GM18951 (cell line): ENCODE data around the gene KRT16.
"Not testable (repeated sequence)": the region's sequence is repeated elsewhere in the genome, so short reads cannot be mapped to it uniquely, and the experiment has no call there.

ENCODE experiments used
- POLR2A ChIP-seq: IDR thresholded peaks from 4 replicates; pipeline ENCODE4 v1.6.1; 2011; ENCODE audit warnings: mild to moderate bottlenecking; ENCODE audit not compliant: insufficient read length, insufficient read depth; ENCODE audit errors: extremely low read depth
- in situ Hi-C: fragments of 300-500 bp; cut with MboI; formaldehyde crosslinking; loops from one replicate; pipeline ENCODE4 v1.12.0; 2022; ENCODE audit warnings: low sequenced_read_pairs, mixed read lengths, inconsistent platforms; ENCODE audit not compliant: unreplicated experiment

Gene KRT16

DNA sequence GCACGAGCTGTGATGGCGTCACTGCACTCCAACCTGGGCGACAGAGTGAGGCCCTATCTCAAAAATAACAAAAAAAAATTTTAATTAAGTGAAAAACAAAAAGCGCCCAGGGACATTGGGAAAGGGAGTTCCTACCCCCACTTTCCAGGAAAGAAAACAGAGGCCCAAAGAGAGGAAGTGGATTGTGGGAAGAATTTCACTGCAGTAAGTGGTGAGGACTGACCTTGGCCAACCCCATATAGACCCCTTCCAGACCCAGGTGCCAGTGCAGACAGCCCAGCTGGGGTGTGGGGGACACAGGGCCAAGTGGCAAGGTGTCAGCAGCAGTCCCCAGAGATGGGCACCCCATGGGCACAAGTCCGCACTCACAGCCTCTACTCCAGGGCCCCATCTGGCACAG lies 40.9 kb upstream of the KRT16 start:
- in situ Hi-C loops = loop anchor here (25.0 kb wide), 1 partner anchor 741 kb away; no protein-coding TSS in a partner anchor
- TF ChIP-seq POLR2A = no peak

DNA sequence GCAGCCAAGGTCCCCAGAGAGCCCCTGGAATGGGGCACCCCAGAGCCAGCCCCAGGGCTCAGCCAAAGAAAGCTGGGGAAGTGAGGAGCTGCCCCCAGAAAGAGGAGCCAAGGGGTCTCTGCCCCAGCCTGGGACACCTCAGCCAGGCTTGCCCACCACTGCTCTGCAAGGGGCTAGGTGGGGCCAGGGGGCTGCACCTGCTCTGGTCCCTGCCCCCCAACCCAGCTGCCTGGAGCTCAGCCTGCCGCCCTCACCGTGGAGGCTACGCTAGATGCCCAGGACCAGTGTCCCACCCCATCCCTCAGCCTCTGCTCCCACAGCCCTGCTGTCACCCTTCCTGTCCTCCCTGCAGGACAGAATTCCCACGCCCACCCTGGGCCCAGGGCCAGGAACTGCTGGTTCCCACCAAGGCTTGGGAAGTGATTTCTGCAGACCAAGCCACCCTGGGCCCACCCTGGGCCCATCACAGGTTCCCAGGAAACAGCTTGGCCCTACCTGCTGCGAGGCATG lies 39.9 kb upstream of the KRT16 start:
- TF ChIP-seq POLR2A = no peak
- in situ Hi-C loops = loop anchor here (25.0 kb wide), 1 partner anchor 740 kb away; no protein-coding TSS in a partner anchor

DNA sequence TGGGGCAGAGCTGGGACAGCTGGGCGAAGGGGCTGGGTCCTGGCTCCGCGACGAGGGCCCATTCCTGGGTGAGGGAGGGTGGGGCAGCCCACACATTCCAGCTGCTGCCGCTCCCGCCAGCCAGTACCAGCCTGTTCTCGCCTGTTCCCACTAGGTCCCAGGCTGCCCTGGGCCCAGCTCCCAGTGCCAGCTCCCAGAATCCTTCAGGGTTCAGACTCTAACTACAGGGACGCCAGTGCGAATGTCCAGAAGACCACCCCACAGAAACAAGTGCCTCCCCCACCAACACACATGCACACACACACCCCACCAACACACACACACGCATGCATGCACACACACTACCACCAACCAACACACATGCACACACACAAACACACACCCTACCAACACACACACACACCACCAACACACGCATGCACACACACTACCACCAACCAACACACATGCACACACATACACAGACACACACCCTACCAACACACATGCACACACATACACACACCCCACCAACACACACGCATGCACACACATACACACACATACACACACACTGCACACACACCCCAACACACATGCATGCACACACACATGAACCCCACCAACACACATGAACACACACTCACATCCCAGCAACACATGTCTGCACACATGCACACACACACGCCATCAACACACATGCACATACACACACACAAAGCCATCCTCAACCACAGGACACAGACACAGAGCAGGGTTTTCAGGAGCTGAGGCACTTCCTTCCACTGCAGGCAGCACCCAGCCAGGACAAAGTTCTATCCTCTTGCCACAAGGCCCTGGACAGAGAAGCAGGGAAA lies 39.3 kb upstream of the KRT16 start:
- in situ Hi-C loops = loop anchor here (25.0 kb wide), 1 partner anchor 740 kb away; no protein-coding TSS in a partner anchor
- TF ChIP-seq POLR2A = no peak

DNA sequence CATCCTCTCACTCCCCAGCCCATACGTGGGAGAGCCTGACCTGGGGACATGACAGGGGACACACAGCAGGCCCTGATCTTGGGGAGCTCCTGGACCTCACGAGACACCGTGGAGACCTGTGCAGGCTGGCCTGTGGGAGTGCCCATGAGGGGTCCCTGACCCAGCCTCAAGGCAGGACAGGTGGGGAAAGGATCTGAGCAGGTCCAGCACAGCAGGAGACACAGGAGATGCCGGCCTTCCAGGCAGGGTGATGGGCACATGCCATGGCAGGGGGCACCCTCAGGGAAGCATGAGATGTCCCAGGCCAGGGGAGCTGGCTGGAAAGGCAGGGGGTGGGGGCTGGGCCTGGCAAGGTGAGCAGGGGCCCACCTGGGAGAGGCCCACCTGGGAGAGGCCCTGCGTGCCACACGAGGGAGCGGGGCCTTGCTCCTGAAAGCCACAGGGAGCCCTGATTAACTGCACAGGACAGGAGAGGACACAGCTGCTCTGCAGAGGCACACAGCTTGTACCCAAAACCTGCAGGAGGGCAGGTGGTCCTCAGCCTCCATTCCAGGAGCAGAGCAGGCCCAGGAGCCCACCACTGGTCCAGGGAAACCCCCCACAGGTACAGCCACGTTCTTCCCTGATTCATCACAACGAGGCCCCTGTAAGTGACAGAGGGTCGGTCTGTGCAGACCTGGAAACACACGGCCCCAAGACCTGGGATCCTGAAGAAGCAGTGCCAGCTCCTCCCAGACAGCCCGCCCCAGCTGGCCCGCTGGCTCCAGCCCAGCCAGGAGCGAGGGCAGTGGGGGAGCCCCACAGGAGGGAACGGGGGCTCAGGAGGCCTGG lies 38.4 kb upstream of the KRT16 start:
- in situ Hi-C loops = loop anchor here (25.0 kb wide), 1 partner anchor 739 kb away; no protein-coding TSS in a partner anchor
- no peak for TF ChIP-seq POLR2A

DNA sequence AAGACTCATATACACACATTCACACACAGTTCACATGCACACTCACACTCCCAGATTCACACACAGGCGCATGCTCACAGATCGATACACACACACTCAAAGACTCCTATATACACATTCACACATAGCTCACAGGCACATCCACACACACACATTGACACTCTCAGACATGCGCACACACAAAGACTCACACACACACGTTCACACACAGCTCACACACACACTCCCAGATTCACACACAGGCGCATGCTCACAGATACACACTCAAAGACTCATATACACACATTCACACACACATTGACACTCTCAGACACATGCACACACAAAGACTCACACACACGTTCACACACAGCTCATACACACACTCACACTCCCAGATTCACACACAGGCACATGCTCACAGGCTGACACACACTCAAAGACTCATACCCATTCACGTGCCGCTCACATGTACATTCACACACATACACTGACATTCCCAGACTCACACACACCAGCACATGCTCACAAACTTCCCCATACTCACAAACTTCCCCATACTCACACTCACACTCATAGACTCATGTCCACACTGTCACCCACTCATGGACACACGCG lies 37.5 kb upstream of the KRT16 start:
- in situ Hi-C loops = loop anchor here (25.0 kb wide), 1 partner anchor 738 kb away; no protein-coding TSS in a partner anchor
- no peak for TF ChIP-seq POLR2A

DNA sequence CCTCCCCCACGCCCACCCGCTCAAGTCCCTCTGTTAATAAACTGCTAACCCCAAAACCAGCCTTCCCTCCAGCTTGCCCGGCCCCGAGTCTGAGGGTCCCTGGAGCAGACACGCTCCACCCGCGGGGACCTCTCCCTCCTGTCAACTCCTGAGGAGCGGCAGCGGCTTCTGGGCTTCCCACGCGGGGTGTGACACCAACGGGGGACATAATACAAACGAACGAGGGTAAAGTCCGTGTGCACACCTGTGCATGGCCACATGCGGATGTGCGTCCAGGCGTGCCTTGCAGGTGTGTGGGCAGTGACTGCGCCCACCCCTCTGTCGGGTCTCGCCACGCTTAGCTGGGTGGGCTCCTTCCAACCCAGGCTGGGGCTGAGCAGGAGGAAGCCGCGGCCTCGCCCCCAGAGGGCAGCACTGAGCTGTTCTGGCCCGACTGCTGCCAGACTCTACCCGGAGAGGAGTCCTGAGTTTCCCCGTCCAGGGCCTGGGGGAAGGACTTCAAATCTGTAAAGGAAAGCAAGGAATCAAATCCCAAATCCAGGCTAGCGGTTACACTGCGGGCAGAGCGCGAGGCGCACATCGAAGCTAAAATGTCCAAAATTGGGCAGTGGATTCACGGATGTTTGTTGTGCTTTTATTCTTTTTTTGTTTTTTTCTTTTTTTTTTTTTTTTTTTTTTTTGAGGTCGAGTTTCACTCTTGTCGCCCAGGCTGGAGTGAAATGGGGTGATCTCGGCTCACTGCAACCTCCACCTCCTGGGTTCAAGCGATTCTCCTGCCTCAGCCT lies 36.0 kb upstream of the KRT16 start:
- in situ Hi-C loops = no loop called here
- no peak for TF ChIP-seq POLR2A

DNA sequence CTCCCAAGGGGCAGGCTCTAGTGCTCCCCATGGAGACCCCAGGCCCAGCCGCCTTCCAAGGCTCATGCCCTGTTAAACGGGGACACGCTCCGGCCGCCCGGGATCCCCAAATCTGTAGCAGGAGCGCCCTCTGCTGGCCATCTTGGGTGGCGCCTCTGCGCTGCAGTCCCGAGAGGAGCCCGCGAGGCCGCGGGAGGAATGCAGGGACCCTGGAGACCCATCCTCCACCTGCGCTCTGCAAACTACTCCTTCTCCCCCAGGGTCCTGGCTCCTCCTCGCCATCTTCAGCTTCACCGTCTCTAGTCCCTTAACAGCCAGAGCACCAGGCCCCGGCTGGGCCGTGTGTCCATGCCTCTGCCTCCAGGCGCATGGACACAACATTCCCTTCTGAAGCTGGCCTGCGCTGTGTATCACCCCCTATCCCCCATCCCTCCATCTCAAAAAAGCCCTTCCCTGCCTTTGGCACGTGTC lies 35.4 kb upstream of the KRT16 start:
- in situ Hi-C loops = no loop called here
- no peak for TF ChIP-seq POLR2A

DNA sequence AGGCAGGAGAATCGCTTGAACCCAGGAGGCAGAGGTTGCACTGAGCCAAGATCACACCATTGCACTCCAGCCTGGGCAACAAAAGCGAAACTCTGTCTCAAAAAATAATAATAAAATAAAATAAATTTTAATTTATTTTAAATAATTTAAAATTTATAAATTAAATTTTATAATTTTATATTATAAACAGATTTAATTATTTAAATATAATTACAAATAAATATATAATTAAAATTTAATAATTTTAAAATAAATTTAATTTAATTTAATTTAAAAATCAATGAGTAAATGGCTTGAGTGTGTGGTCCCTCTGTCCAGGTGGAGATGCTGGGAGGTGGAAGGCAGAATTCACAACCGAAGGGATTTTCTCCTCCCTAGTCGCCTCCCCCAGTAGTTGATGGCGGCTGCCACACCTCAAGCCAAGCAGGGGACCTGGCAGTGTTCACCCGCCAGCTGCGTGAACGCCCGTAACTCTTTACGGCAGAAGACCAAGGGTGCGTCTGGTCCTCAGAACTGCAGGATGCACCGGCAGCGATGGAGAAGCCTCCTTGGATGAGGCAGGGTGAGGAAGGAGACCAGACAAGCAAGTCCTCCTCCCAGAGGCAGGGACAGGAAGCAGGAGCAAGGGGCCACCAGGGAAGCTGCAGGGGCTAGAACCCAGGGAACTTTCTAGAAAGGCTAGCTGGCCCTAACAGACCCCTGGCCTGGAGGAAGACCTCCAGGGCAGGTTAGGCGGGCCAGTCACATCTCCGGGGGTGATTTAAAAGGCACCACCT lies 34.7 kb upstream of the KRT16 start:
- in situ Hi-C loops = no loop called here

DNA sequence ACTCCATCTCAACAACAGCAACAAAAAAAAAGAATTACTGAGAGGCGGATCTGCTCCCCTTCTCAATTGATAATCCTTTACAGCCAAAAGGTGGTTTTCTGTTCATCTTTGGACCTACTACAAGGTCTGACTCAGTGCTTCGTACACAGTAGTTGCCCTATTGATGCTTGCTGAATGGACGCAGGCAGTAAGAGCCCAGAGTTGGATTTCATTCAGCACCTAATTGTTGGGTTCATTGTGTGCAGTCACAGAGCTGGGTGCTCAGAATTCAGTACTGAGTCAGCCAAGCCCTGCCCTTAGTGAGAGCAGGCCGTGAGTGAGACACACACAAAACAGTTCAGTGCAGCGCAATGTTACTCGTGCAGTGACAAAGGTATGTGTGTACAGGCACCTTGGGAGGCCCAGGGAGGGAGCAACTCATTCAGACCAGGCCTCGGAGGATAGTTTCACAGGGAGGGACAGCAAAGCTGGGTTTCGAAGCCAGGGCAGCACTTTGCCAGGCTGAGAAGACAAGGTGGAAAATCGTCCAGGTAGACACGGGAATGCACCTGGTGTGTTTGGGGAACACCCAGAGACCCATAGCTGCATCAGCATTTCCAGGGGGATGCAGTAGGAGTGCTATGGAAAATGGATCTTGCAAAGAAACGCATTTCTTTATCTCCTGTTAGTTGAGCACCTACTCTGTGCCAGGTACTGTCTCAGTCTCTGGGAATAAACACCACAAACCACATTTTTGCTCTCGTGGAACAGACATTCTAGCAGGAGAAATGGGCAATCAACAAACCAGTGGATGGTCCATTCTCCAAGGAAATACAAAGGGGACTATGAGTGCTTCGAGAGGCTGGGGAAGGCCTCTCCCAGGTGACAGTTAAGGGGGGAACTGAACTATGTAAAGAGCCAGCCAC lies 29.9 kb upstream of the KRT16 start:
- in situ Hi-C loops = no loop called here
- no peak for TF ChIP-seq POLR2A

More for the DNA sequence above, 34.7 kb upstream of the KRT16 start:
- TF ChIP-seq POLR2A = no peak

DNA sequence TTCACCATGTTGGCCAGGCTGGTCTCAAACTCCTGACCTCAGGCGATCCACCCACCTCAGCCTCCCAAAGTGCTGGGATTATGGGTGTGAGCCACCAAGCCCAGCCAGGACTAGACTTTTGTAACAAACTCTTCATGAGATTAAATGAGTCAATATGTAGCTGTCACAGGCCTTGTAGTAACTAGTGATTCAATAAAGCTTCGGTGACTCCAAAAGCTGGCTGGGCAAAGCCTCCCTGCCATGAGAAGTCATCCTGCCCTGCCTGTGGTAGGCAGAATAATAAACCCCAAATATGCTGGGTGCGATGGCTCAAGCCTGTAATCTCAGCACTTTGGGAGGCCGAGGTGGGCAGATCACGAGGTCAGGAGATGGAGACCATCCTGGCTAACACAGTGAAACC lies 28.0 kb upstream of the KRT16 start:
- in situ Hi-C loops = not testable (repeated sequence)
